ENCODE data around the gene NOXA1.
"Not testable (repeated sequence)": the region's sequence is repeated elsewhere in the genome, so short reads cannot be mapped to it uniquely, and the experiment has no call there.

Gene NOXA1

GRCh38 chr9:137422604-137423513, at the start of gene NOXA1, which contains the start of gene EXD3:
NOXA1 (plus strand) TSS chr9:137423393; CDS start chr9:137423530, 137 bp downstream.
EXD3 (minus strand) TSS chr9:137423162; CDS start chr9:137395357, 27,805 bp downstream.
- peak within 1 kb of the TSS; percentile 86 for H3K4me3 Mint-ChIP-seq
- peak; percentile 95 for DNase-seq
- peaks cover 5% of the 10 kb centered on the region for H3K36me3 Mint-ChIP-seq
- H3K27me3 Mint-ChIP-seq, result peaks cover 24% of the 10 kb centered on the region
- peak within 1 kb of the TSS; percentile 60 for H3K27ac Mint-ChIP-seq
- H3K4me1 Mint-ChIP-seq, result peaks cover 16% of the 10 kb centered on the region
- no peaks in the 10 kb centered on the region for H3K9me3 Mint-ChIP-seq
- CTCF ChIA-PET, result interaction anchor here (0.6 to 1.7 kb wide), 6 partner anchors 9 to 69 kb away, joined by 3 to 6 read pairs (median 4); no protein-coding TSS in a partner anchor

GRCh38 chr9:137373611-137373980, 49.6 kb upstream of the NOXA1 start:
- H3K27me3 Mint-ChIP-seq, result no peaks in the 10 kb centered on the region
- H3K4me1 Mint-ChIP-seq, result no peaks in the 10 kb centered on the region
- no peaks in the 10 kb centered on the region for H3K36me3 Mint-ChIP-seq
- H3K9me3 Mint-ChIP-seq, result peaks cover 9% of the 10 kb centered on the region
- H3K27ac Mint-ChIP-seq, result no peak overlapping the region
- H3K4me3 Mint-ChIP-seq, result no peak overlapping the region
- CTCF ChIA-PET, result no interaction called here
- DNase-seq, result no peak

GRCh38 chr9:137374131-137374845, 48.9 kb upstream of the NOXA1 start:
- Mint-ChIP-seq H3K4me3 (no peak overlapping the region), H3K9me3 (peaks cover 10% of the 10 kb centered on the region), H3K36me3 (no peaks in the 10 kb centered on the region), H3K27me3 (no peaks in the 10 kb centered on the region), H3K27ac (no peak overlapping the region), H3K4me1 (no peaks in the 10 kb centered on the region)
- CTCF ChIA-PET, result interaction anchor here (1.4 kb wide), 1 partner anchor 72 kb away, joined by 4 read pairs; the partner anchor contains the start of gene NRARP
- no peak for DNase-seq

GRCh38 chr9:137375321-137376058, 47.7 kb upstream of the NOXA1 start:
- H3K4me3 Mint-ChIP-seq, result no peak overlapping the region
- peaks cover 13% of the 10 kb centered on the region for H3K9me3 Mint-ChIP-seq
- no peaks in the 10 kb centered on the region for H3K27me3 Mint-ChIP-seq
- H3K27ac Mint-ChIP-seq, result no peak overlapping the region
- DNase-seq, result no peak
- CTCF ChIA-PET, result interaction anchor here (1.4 kb wide), 1 partner anchor 74 kb away, joined by 4 read pairs; the partner anchor contains the start of gene NRARP
- no peaks in the 10 kb centered on the region for H3K4me1 Mint-ChIP-seq
- no peaks in the 10 kb centered on the region for H3K36me3 Mint-ChIP-seq

GRCh38 chr9:137376386-137376785, 46.8 kb upstream of the NOXA1 start:
- no peaks in the 10 kb centered on the region for H3K27me3 Mint-ChIP-seq
- no peak for DNase-seq
- no peaks in the 10 kb centered on the region for H3K4me1 Mint-ChIP-seq
- H3K27ac Mint-ChIP-seq, result no peak overlapping the region
- H3K4me3 Mint-ChIP-seq, result no peak overlapping the region
- CTCF ChIA-PET, result no interaction called here
- peaks cover 13% of the 10 kb centered on the region for H3K9me3 Mint-ChIP-seq
- H3K36me3 Mint-ChIP-seq, result no peaks in the 10 kb centered on the region

- CTCF ChIA-PET, H3K4me1 Mint-ChIP-seq: not testable (repeated sequence)
- peaks cover 13% of the 10 kb centered on the region for H3K9me3 Mint-ChIP-seq
Observed at GRCh38 chr9:137378688-137379410, 44.3 kb upstream of the NOXA1 start.

GRCh38 chr9:137379761-137380161, 43.4 kb upstream of the NOXA1 start:
- Mint-ChIP-seq H3K4me1 (no peaks in the 10 kb centered on the region), H3K36me3 (no peaks in the 10 kb centered on the region), H3K4me3 (no peak overlapping the region), H3K27ac (no peak overlapping the region), H3K27me3 (no peaks in the 10 kb centered on the region), H3K9me3 (peaks cover 13% of the 10 kb centered on the region)
- CTCF ChIA-PET, result no interaction called here
- DNase-seq, result no peak

More at GRCh38 chr9:137378688-137379410, 44.3 kb upstream of the NOXA1 start:
- not testable (repeated sequence) for DNase-seq, H3K4me3 Mint-ChIP-seq, H3K36me3 Mint-ChIP-seq, H3K27me3 Mint-ChIP-seq
- peak overlapping the region; percentile 56 for H3K27ac Mint-ChIP-seq

GRCh38 chr9:137380171-137380570, 43.0 kb upstream of the NOXA1 start:
- Mint-ChIP-seq H3K27me3 (no peaks in the 10 kb centered on the region), H3K36me3 (no peaks in the 10 kb centered on the region), H3K9me3 (peaks cover 13% of the 10 kb centered on the region), H3K27ac (no peak overlapping the region), H3K4me3 (no peak overlapping the region), H3K4me1 (no peaks in the 10 kb centered on the region)
- no peak for DNase-seq
- CTCF ChIA-PET, result no interaction called here

GRCh38 chr9:137380606-137381005, 42.6 kb upstream of the NOXA1 start:
- CTCF ChIA-PET, result no interaction called here
- H3K36me3 Mint-ChIP-seq, result no peaks in the 10 kb centered on the region
- H3K9me3 Mint-ChIP-seq, result peaks cover 11% of the 10 kb centered on the region
- no peaks in the 10 kb centered on the region for H3K27me3 Mint-ChIP-seq
- H3K4me3 Mint-ChIP-seq, result no peak overlapping the region
- no peaks in the 10 kb centered on the region for H3K4me1 Mint-ChIP-seq
- no peak overlapping the region for H3K27ac Mint-ChIP-seq
- DNase-seq, result no peak

GRCh38 chr9:137381501-137382443, 41.4 kb upstream of the NOXA1 start:
- Mint-ChIP-seq H3K27me3 (no peaks in the 10 kb centered on the region), H3K9me3 (peaks cover 8% of the 10 kb centered on the region), H3K36me3 (no peaks in the 10 kb centered on the region), H3K4me1 (peaks cover 4% of the 10 kb centered on the region), H3K4me3 (no peak overlapping the region), H3K27ac (no peak overlapping the region)
- CTCF ChIA-PET, result no interaction called here
- no peak for DNase-seq

GRCh38 chr9:137382444-137383080, 40.6 kb upstream of the NOXA1 start:
- Mint-ChIP-seq H3K9me3 (peaks cover 8% of the 10 kb centered on the region), H3K27ac (no peak overlapping the region), H3K36me3 (no peaks in the 10 kb centered on the region), H3K4me1 (peaks cover 11% of the 10 kb centered on the region), H3K27me3 (no peaks in the 10 kb centered on the region), H3K4me3 (no peak overlapping the region)
- CTCF ChIA-PET, result interaction anchor here (1.2 kb wide), 1 partner anchor 40 kb away, joined by 6 read pairs; the partner anchor contains the start of gene EXD3
- DNase-seq, result no peak

- CTCF ChIA-PET, result interaction anchor here (1.2 kb wide), 1 partner anchor 39 kb away, joined by 6 read pairs; the partner anchor contains the start of gene EXD3
- Mint-ChIP-seq H3K4me3 (no peak overlapping the region), H3K4me1 (peaks cover 15% of the 10 kb centered on the region), H3K36me3 (no peaks in the 10 kb centered on the region), H3K27ac (no peak overlapping the region), H3K9me3 (peaks cover 8% of the 10 kb centered on the region), H3K27me3 (no peaks in the 10 kb centered on the region)
- no peak for DNase-seq
Observed at GRCh38 chr9:137383081-137383783, 40.0 kb upstream of the NOXA1 start.
